GM23248 (cell line): ENCODE measurements around the gene GNG2.

Source experiments
- EZH2 ChIP-seq: fragments of 200-600 bp; sonication (generic); IDR thresholded peaks from 2 replicates; pipeline ENCODE4 v1.6.1; 2018; ENCODE audit warnings: antibody characterized with exemption, mild to moderate bottlenecking; ENCODE audit not compliant: insufficient read depth, poor library complexity, severe bottlenecking
- EZH2phosphoT487 ChIP-seq: fragments of 200-600 bp; sonication (generic); IDR thresholded peaks from 2 replicates; pipeline ENCODE4 v1.6.1; 2018; ENCODE audit warnings: antibody characterized with exemption, moderate library complexity, mild to moderate bottlenecking, low read depth; ENCODE audit not compliant: insufficient read depth

DNA sequence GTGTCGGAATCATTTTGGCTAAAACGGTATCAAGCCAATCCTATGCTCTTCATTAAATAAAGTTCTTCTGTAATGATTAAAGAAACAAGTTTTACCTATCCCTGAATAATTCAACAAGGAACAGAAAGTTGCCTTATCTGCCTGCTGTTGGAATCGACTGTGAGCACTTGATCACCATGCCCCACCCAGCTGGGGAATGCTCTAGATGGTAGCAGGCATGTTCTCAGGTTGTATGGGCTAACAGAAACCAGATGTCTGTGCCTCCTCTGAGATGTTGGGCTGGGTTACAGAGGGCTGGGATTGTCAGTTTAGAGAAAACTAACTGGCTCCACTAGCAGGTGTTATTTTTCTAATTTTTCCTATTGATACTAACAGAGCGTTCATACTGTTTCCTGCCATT lies 157.8 kb downstream of the GNG2 start:
- no peak for TF ChIP-seq EZH2
- no peak for TF ChIP-seq EZH2phosphoT487
